Neural cell (in vitro differentiated cells): ENCODE results near the gene TPD52L2. TPM values are rescaled to one million over a fixed set of nuclear protein-coding genes. Genes with fewer than 3 reads are reported as not detected.

Source experiments
- H2AFZ ChIP-seq: fragments of 200-600, 300-800 bp; sonication (generic), shearing (Covaris generic); 2 replicates; pipeline ENCODE4 v1.6.0; 2014; ENCODE audit warnings: low read depth, mild to moderate bottlenecking, antibody characterized with exemption, low read length, moderate library complexity
- H3F3A ChIP-seq: fragments of 200-600 bp; shearing (Covaris generic); 2 replicates; pipeline ENCODE4 v1.6.1; 2016; ENCODE audit warnings: mild to moderate bottlenecking, moderate library complexity, mixed read lengths, antibody characterized with exemption, low read length; ENCODE audit not compliant: insufficient read depth, poor library complexity, severe bottlenecking
- H3K27ac ChIP-seq: fragments of 200-600, 300-800 bp; sonication (generic), shearing (Covaris generic); 2 replicates; pipeline ENCODE4 v1.5.1; 2014; ENCODE audit warnings: mild to moderate bottlenecking, low read length, moderate library complexity
- H3K27me3 ChIP-seq: fragments of 300-800, 200-600 bp; sonication (generic), shearing (Covaris generic); 2 replicates; pipeline ENCODE4 v1.6.0; 2014; ENCODE audit warnings: mild to moderate bottlenecking, low read depth, low read length, moderate library complexity; ENCODE audit not compliant: insufficient read depth
- H3K36me3 ChIP-seq: fragments of 300-800, 200-600 bp; sonication (generic), shearing (Covaris generic); 2 replicates; pipeline ENCODE4 v1.5.1; 2014; ENCODE audit warnings: mild to moderate bottlenecking, antibody characterized with exemption, low read length, moderate library complexity; ENCODE audit not compliant: insufficient read depth
- H3K4me2 ChIP-seq: fragments of 300-800, 200-600 bp; sonication (generic), shearing (Covaris generic); 2 replicates; pipeline ENCODE4 v1.6.0; 2014; ENCODE audit warnings: mild to moderate bottlenecking, low read length
- H3K4me3 ChIP-seq: fragments of 300-800, 200-600 bp; sonication (generic), shearing (Covaris generic); 2 replicates; pipeline ENCODE4 v1.5.1; 2014; ENCODE audit warnings: mild to moderate bottlenecking, low read length, moderate library complexity
- H3K79me2 ChIP-seq: fragments of 200-600 bp; shearing (Covaris generic); replicated peaks from 2 replicates; pipeline ENCODE4 v1.6.0; 2014; ENCODE audit warnings: mild to moderate bottlenecking, low read length, moderate library complexity; ENCODE audit not compliant: insufficient read depth
- H3K9ac ChIP-seq: fragments of 300-800, 200-600 bp; sonication (generic), shearing (Covaris generic); 2 replicates; pipeline ENCODE4 v1.6.1; 2016; ENCODE audit warnings: mild to moderate bottlenecking, low read length, mixed read lengths
- H3K9me2 ChIP-seq: fragments of 200-600 bp; shearing (Covaris generic); 2 replicates; pipeline ENCODE4 v1.6.1; 2016; ENCODE audit warnings: mild to moderate bottlenecking, low read length, mixed read lengths; ENCODE audit not compliant: insufficient read depth
- H3K9me3 ChIP-seq: fragments of 200-600, 300-800 bp; sonication (generic), shearing (Covaris generic); 2 replicates; pipeline ENCODE4 v1.6.1; 2016; ENCODE audit warnings: mild to moderate bottlenecking, mixed run types, low read length, moderate library complexity, mixed read lengths
- H4K20me1 ChIP-seq: fragments of 200-600 bp; shearing (Covaris generic); 2 replicates; pipeline ENCODE4 v1.6.1; 2016; ENCODE audit warnings: mild to moderate bottlenecking, mixed run types; ENCODE audit not compliant: insufficient read depth
- CTCF ChIP-seq: fragments of 450-650 bp; IDR thresholded peaks from 2 replicates; pipeline ENCODE4 v1.5.1; 2014; ENCODE audit warnings: antibody characterized with exemption, mild to moderate bottlenecking, moderate library complexity; ENCODE audit not compliant: poor library complexity, severe bottlenecking
- EP300 ChIP-seq: fragments of 450-650 bp; conservative IDR thresholded peaks from 2 replicates; pipeline ENCODE4 v1.6.1; 2014; ENCODE audit warnings: antibody characterized with exemption, mild to moderate bottlenecking, moderate library complexity; ENCODE audit not compliant: poor library complexity, severe bottlenecking
- EZH2 ChIP-seq: fragments of 200-600, 300-800 bp; shearing (Covaris generic), sonication (generic); IDR thresholded peaks from 2 replicates; pipeline ENCODE4 v1.6.1; 2014; ENCODE audit warnings: antibody characterized with exemption, low read length, borderline replicate concordance, mild to moderate bottlenecking; ENCODE audit not compliant: insufficient read depth, poor library complexity, severe bottlenecking
- MXI1 ChIP-seq: fragments of 450-650 bp; conservative IDR thresholded peaks from 2 replicates; pipeline ENCODE4 v1.6.1; 2014; ENCODE audit warnings: antibody characterized with exemption, mild to moderate bottlenecking; ENCODE audit not compliant: poor library complexity, severe bottlenecking
- POLR2AphosphoS5 ChIP-seq: IDR thresholded peaks from 2 replicates; pipeline ENCODE4 v1.6.1; 2012
- RAD21 ChIP-seq: fragments of 450-650 bp; conservative IDR thresholded peaks from 2 replicates; pipeline ENCODE4 v1.6.1; 2014; ENCODE audit warnings: antibody characterized with exemption, mild to moderate bottlenecking, moderate library complexity
- SMC3 ChIP-seq: fragments of 450-650 bp; conservative IDR thresholded peaks from 2 replicates; pipeline ENCODE4 v1.6.1; 2014; ENCODE audit warnings: antibody characterized with exemption, mild to moderate bottlenecking, moderate library complexity; ENCODE audit not compliant: poor library complexity
- TAF1 ChIP-seq: IDR thresholded peaks from 2 replicates; pipeline ENCODE4 v1.6.1; 2012; ENCODE audit warnings: low read depth
- polyA plus RNA-seq: library from polyadenylated mRNA; depleted of rRNA; stranded (reverse); fragments of >200 nt; gene quantifications from 2 replicates; pipeline ENCODE4 v1.2.3, GENCODE V29; 2014
- TF ChIP-seq, protein P1 (sequence below): IDR thresholded peaks from 2 replicates; pipeline ENCODE4 v1.6.1; 2012; ENCODE audit warnings: borderline replicate concordance

The TPD52L2 gene
- polyA plus RNA-seq, 1 donor from 2014 or later, result 142 TPM

GRCh38 chr20:63913768-63914167, 48.7 kb downstream of the TPD52L2 start:
- Histone ChIP-seq H3K27ac (no peak overlapping the region), H3K4me2 (no peak overlapping the region), H3K27me3 (no peaks in the 10 kb centered on the region), H2AFZ (no peak overlapping the region), H4K20me1 (peaks cover 2% of the 10 kb centered on the region), H3K9me3 (no peaks in the 10 kb centered on the region), H3K79me2 (peaks cover 37% of the 10 kb centered on the region), H3K4me3 (no peak overlapping the region), H3K36me3 (no peaks in the 10 kb centered on the region), H3K9ac (no peak overlapping the region), H3K9me2 (no peaks in the 10 kb centered on the region), H3F3A (no peaks in the 10 kb centered on the region)
- TF ChIP-seq, protein P1, sequence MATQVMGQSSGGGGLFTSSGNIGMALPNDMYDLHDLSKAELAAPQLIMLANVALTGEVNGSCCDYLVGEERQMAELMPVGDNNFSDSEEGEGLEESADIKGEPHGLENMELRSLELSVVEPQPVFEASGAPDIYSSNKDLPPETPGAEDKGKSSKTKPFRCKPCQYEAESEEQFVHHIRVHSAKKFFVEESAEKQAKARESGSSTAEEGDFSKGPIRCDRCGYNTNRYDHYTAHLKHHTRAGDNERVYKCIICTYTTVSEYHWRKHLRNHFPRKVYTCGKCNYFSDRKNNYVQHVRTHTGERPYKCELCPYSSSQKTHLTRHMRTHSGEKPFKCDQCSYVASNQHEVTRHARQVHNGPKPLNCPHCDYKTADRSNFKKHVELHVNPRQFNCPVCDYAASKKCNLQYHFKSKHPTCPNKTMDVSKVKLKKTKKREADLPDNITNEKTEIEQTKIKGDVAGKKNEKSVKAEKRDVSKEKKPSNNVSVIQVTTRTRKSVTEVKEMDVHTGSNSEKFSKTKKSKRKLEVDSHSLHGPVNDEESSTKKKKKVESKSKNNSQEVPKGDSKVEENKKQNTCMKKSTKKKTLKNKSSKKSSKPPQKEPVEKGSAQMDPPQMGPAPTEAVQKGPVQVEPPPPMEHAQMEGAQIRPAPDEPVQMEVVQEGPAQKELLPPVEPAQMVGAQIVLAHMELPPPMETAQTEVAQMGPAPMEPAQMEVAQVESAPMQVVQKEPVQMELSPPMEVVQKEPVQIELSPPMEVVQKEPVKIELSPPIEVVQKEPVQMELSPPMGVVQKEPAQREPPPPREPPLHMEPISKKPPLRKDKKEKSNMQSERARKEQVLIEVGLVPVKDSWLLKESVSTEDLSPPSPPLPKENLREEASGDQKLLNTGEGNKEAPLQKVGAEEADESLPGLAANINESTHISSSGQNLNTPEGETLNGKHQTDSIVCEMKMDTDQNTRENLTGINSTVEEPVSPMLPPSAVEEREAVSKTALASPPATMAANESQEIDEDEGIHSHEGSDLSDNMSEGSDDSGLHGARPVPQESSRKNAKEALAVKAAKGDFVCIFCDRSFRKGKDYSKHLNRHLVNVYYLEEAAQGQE, result no peak
- TF ChIP-seq RAD21 (no peak), CTCF (no peak), EP300 (no peak), MXI1 (no peak), EZH2 (no peak), SMC3 (no peak), POLR2AphosphoS5 (no peak), TAF1 (no peak)

GRCh38 chr20:63915471-63915870, 50.4 kb downstream of the TPD52L2 start:
- H3K4me2 ChIP-seq, result no peak overlapping the region

More at GRCh38 chr20:63915471-63915870, 50.4 kb downstream of the TPD52L2 start:
- no peaks in the 10 kb centered on the region for H3K9me2 ChIP-seq
- H3K4me3 ChIP-seq, result no peak overlapping the region
- no peak overlapping the region for H3K27ac ChIP-seq
- TF ChIP-seq CTCF (no peak), POLR2AphosphoS5 (no peak), EP300 (no peak), RAD21 (no peak), TAF1 (no peak), MXI1 (no peak), EZH2 (no peak), SMC3 (no peak)
- TF ChIP-seq, protein P1, result no peak
- no peaks in the 10 kb centered on the region for H3K27me3 ChIP-seq
- no peaks in the 10 kb centered on the region for H3K36me3 ChIP-seq
- no peaks in the 10 kb centered on the region for H3K9me3 ChIP-seq
- H3K9ac ChIP-seq, result no peak overlapping the region
- H2AFZ ChIP-seq, result no peak overlapping the region
- peaks cover 2% of the 10 kb centered on the region for H4K20me1 ChIP-seq
- H3F3A ChIP-seq, result no peaks in the 10 kb centered on the region
- peaks cover 32% of the 10 kb centered on the region for H3K79me2 ChIP-seq
